ENCODE data around the gene CEP295NL. TPM values are rescaled to one million over a fixed set of nuclear protein-coding genes. Genes with fewer than 3 reads are reported as not detected.

CEP295NL gene
- polyA plus RNA-seq, 2 of the 4 experiments (the other 2 are of a cell fraction), result 0.10 to 0.13 TPM

DNA sequence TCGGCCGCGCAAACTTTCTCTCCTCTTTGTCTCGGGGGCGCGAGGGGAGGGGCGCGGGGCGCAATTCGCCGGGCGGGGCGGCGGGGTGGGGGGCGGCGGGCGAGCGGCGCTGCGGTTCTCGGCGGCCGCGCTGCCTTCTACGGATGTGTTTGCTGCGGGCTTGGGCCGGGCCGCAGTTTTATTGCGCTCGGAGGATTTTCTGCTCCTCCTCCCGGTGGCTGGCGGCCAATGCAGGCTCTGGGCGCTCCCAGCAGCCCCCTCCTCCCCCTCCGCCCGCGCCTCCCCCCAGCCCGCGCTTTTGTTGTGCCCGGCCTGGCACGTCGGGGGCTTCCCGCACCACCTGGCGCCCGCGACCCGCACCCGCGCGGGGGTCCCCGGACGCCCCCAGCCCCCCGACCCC lies 22.2 kb upstream of the CEP295NL start, which contains the start of gene TIMP2 (continued):
- TF ChIP-seq ZFP36 (IDR thresholded peaks at IDR 0.05; ENCODE audit: borderline replicate concordance, partially characterized antibody), result no peak
- no peak for TF ChIP-seq MAFK (IDR thresholded peaks at IDR 0.05; ENCODE audit: partially characterized antibody)
- TF ChIP-seq HMGXB4 (CRISPR knock-in tag; IDR thresholded peaks at IDR 0.05; ENCODE audit: borderline replicate concordance), result no peak

- ChIA-PET POLR2A (interaction anchor here (3.3 kb wide), 1 partner anchor 9 kb away, joined by 20 read pairs; no protein-coding TSS in a partner anchor), CTCF (interaction anchor here (1.0 to 4.2 kb wide), 2 partner anchors 59 to 66 kb away, joined by 3 to 21 read pairs; no protein-coding TSS in a partner anchor)
- FAIRE-seq, result no peak
Observed at GRCh38 chr17:78924481-78925151, 21.6 kb upstream of the CEP295NL start.

GRCh38 chr17:78923660-78924453 lies 20.9 kb upstream of the CEP295NL start:
- H3K4me1 ChIP-seq, result peaks cover 52% of the 10 kb centered on the region
- ChIA-PET CTCF (interaction anchor here (1.0 to 4.2 kb wide), 6 partner anchors 25 to 65 kb away, joined by 3 to 21 read pairs (median 3); no protein-coding TSS in a partner anchor), POLR2A (interaction anchor here (0.6 to 3.3 kb wide), 3 partner anchors 10 to 37 kb away, joined by 4 to 20 read pairs (median 5); no protein-coding TSS in a partner anchor)
- peak overlapping the region; percentile 97 to 99 for H3K27ac ChIP-seq
- 6% methylated on average over 25 of the region's 28 CpGs for WGBS (ENCODE audit: missing lambda C conversion rate)
- H3K9me3 ChIP-seq, result no peaks in the 10 kb centered on the region
- ATAC-seq (peak; percentile 36 to 76; a peak in 5 of 6 replicates), FAIRE-seq (no peak), DNase-seq (ENCODE audit: low read depth in 1 of 2, low spot score in 1 of 2) (peak; percentile 62 to 93)
- TF ChIP-seq FOXS1 (CRISPR knock-in tag; IDR thresholded peaks at IDR 0.05) (no peak), SMC3 (IDR thresholded peaks at IDR 0.05) (0 out of 3 replicates have a peak, but pooled peaks have one; percentile 1)
- peak overlapping the region; percentile 99 for H3K4me2 ChIP-seq
- H3K4me3 ChIP-seq, result peak overlapping the region; percentile 86

More at GRCh38 chr17:78924481-78925151, 21.6 kb upstream of the CEP295NL start:
- H3K4me3 ChIP-seq, result peak overlapping the region; percentile 86
- H3K4me1 ChIP-seq, result peaks cover 47% of the 10 kb centered on the region
- WGBS (ENCODE audit: missing lambda C conversion rate), result 0% methylated on average over 15 of the region's 64 CpGs
- H3K4me2 ChIP-seq, result peak overlapping the region; percentile 99
- peak overlapping the region; percentile 97 to 99 for H3K27ac ChIP-seq
- H3K9me3 ChIP-seq, result no peaks in the 10 kb centered on the region
- DNase-seq (ENCODE audit: low read depth in 1 of 2, low spot score in 1 of 2) (no peak), ATAC-seq (peak; percentile 15 to 22; a peak in 5 of 6 replicates)
- TF ChIP-seq BHLHE40 (IDR thresholded peaks at IDR 0.05; ENCODE audit: low read depth, low read length) (no peak), RAD21 (conservative IDR thresholded peaks at IDR 0.05 in 1 of 2, IDR thresholded peaks at IDR 0.05 in 1 of 2) (no peak), MAX (IDR thresholded peaks at IDR 0.05) (peak; percentile 32), PHF8 (IDR thresholded peaks at IDR 0.05; ENCODE audit: borderline replicate concordance, low read depth) (no peak), POLR2A (IDR thresholded peaks at IDR 0.05; ENCODE audit: low read length) (no peak), CEBPB (IDR thresholded peaks at IDR 0.05) (no peak), EHF (CRISPR knock-in tag; IDR thresholded peaks at IDR 0.05) (no peak)
- TF ChIP-seq, protein P1, sequence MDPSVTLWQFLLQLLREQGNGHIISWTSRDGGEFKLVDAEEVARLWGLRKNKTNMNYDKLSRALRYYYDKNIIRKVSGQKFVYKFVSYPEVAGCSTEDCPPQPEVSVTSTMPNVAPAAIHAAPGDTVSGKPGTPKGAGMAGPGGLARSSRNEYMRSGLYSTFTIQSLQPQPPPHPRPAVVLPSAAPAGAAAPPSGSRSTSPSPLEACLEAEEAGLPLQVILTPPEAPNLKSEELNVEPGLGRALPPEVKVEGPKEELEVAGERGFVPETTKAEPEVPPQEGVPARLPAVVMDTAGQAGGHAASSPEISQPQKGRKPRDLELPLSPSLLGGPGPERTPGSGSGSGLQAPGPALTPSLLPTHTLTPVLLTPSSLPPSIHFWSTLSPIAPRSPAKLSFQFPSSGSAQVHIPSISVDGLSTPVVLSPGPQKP (IDR thresholded peaks at IDR 0.05; ENCODE audit: low read depth, low read length), result no peak
- TF ChIP-seq, protein P2, sequence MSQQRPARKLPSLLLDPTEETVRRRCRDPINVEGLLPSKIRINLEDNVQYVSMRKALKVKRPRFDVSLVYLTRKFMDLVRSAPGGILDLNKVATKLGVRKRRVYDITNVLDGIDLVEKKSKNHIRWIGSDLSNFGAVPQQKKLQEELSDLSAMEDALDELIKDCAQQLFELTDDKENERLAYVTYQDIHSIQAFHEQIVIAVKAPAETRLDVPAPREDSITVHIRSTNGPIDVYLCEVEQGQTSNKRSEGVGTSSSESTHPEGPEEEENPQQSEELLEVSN (IDR thresholded peaks at IDR 0.05; ENCODE audit: borderline replicate concordance, low read depth), result peak; percentile 54; the same call in 1 of the 2 replicates

Data from A549 (cell line).